HEK293T (cell line): ENCODE data around the gene GAD1.

Source experiments
- ARNT ChIP-seq: fragments of 450-650 bp; IDR thresholded peaks from 2 replicates; pipeline ENCODE4 v1.6.1; 2017; ENCODE audit warnings: mild to moderate bottlenecking
- BHLHE40 ChIP-seq: fragments of 450-650 bp; IDR thresholded peaks from 2 replicates; pipeline ENCODE4 v1.6.1; 2016; ENCODE audit warnings: mild to moderate bottlenecking, moderate library complexity, borderline replicate concordance
- CTBP1 ChIP-seq: fragments of 450-650 bp; IDR thresholded peaks from 2 replicates; pipeline ENCODE4 v1.6.1; 2016; ENCODE audit warnings: borderline replicate concordance
- ELF4 ChIP-seq: fragments of 450-650 bp; IDR thresholded peaks from 2 replicates; pipeline ENCODE4 v1.6.1; 2017; ENCODE audit warnings: antibody characterized with exemption
- FOXA1 ChIP-seq: fragments of 450-650 bp; IDR thresholded peaks from 2 replicates; pipeline ENCODE4 v1.6.1; 2016; ENCODE audit warnings: mild to moderate bottlenecking
- FOXK2 ChIP-seq: fragments of 450-650 bp; IDR thresholded peaks from 2 replicates; pipeline ENCODE4 v1.6.1; 2016; ENCODE audit warnings: mild to moderate bottlenecking
- FOXM1 ChIP-seq: fragments of 450-650 bp; IDR thresholded peaks from 2 replicates; pipeline ENCODE4 v1.6.1; 2017; ENCODE audit warnings: mild to moderate bottlenecking, borderline replicate concordance
- LEF1 ChIP-seq: fragments of 450-650 bp; IDR thresholded peaks from 2 replicates; pipeline ENCODE4 v1.6.1; 2017; ENCODE audit warnings: mild to moderate bottlenecking, borderline replicate concordance
- SP1 ChIP-seq: fragments of 450-650 bp; IDR thresholded peaks from 2 replicates; pipeline ENCODE4 v1.6.1; 2017
- TARDBP ChIP-seq: fragments of 450-650 bp; IDR thresholded peaks from 2 replicates; pipeline ENCODE4 v1.6.1; 2016
- TF ChIP-seq, protein P1 (sequence below): fragments of 450-650 bp; IDR thresholded peaks from 2 replicates; pipeline ENCODE4 v1.6.1; 2016

GRCh38 chr2:170862286-170862902 is 45.7 kb downstream of the GAD1 start:
- no peak for TF ChIP-seq BHLHE40
- TF ChIP-seq, protein P1, sequence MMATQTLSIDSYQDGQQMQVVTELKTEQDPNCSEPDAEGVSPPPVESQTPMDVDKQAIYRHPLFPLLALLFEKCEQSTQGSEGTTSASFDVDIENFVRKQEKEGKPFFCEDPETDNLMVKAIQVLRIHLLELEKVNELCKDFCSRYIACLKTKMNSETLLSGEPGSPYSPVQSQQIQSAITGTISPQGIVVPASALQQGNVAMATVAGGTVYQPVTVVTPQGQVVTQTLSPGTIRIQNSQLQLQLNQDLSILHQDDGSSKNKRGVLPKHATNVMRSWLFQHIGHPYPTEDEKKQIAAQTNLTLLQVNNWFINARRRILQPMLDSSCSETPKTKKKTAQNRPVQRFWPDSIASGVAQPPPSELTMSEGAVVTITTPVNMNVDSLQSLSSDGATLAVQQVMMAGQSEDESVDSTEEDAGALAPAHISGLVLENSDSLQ, result no peak
- TF ChIP-seq ARNT, result no peak
- no peak for TF ChIP-seq FOXK2
- TF ChIP-seq FOXM1, result no peak
- no peak for TF ChIP-seq CTBP1
- no peak for TF ChIP-seq TARDBP
- no peak for TF ChIP-seq SP1
- TF ChIP-seq LEF1, result no peak
- no peak for TF ChIP-seq ELF4
- TF ChIP-seq FOXA1, result no peak
